NCI-H460 (cell line): ENCODE results near the gene RIMKLB. TPM values are rescaled to one million over a fixed set of nuclear protein-coding genes. Genes with fewer than 3 reads are reported as not detected.
"Not testable (repeated sequence)": the region's sequence is repeated elsewhere in the genome, so short reads cannot be mapped to it uniquely, and the experiment has no call there.

Experiments used
- DNase-seq: peaks from one replicate; pipeline ENCODE4 v3.0.0-alpha.2; 2016; ENCODE audit warnings: low read depth; ENCODE audit errors: extremely low read depth
- total RNA-seq: library from RNA; depleted of rRNA; stranded (reverse); fragments of >200 nt; shearing (Covaris generic); gene quantifications from 2 replicates; pipeline ENCODE4 v1.2.3, GENCODE V29; 2014

Gene RIMKLB
- total RNA-seq, 1 experiment from 2014 or later, result 15.1 TPM

DNA sequence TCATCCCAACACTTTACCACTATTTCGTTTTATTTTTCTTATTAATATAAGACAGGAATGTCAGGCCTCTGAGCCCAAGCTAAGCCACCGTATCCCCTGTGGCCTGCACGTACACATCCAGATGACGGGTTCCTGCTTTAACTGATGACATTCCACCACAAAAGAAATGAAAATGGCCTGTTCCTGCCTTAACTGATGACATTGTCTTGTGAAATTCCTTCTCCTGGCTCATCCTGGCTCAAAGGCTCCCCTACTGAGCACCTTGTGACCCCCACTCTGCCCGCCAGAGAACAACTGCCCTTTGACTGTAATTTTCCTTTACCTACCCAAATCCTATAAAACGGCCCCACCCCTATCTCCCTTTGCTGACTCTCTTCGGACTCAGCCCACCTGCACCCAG, 112.3 kb downstream of the RIMKLB start:
- DNase-seq, result not testable (repeated sequence)

DNA sequence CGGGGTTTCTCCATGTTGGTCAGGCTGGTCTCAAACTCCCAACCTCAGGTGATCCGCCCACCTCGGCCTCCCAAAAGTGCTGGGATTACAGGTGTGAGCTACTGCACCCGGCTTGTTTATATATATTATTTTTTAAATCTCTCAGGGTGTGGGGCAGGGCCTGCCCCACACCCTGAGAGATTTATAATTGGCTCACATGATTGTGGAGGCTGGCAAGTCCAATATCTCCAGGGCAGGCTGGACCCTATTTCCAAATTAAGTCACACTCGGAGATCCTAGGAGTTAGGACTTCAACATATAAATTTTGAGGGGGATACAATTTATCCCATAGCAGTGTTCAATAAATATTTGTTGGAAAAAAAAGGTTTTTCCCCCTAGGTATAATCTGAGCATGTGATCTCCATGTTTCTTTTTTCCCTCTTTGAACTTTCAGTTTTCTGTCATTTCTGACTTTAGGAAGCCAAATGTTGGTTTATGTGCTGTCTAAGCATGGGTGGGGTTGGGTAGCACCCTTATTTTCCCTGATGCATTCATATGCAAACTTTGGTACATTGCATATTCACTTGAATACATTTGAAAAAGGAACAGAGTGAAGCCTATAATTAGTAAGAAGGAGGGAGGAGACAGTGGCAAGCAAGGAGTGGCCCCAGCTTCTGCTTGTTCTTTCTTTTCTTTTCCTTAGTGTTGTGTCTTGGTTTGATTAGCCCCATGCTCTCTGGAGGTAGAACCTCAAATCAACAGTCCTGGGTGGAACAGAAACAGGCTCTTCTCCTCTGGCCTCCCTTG, 116.0 kb downstream of the RIMKLB start:
- no peak for DNase-seq

DNA sequence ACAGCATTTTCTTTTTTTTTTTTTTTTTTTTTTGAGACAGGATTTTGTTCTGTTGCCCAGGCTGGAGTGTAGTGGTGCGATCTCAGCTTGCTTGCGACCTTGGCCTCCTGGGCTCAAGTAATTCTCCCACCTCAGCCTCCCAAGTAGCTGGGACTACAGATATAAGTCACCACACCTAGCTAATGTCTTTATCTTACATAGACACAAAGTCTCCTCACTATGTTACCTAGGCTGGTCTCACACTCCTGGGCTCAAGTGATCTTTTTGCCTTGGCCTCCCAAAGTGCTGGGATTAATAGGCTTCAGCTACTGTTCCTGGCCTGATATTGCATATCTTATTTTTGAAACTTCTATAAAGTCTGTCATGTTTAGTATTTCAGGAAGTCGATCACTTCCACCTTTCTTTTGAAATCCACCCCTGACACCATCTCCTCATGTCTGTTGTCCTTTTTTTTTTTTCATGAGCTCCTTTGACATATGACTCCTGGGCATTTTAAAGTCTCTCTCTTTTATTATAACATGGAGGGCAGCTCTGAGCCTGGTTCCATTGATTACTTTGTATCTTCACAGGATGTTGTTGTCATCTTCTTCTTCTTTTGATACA, 118.8 kb downstream of the RIMKLB start:
- DNase-seq, result no peak

DNA sequence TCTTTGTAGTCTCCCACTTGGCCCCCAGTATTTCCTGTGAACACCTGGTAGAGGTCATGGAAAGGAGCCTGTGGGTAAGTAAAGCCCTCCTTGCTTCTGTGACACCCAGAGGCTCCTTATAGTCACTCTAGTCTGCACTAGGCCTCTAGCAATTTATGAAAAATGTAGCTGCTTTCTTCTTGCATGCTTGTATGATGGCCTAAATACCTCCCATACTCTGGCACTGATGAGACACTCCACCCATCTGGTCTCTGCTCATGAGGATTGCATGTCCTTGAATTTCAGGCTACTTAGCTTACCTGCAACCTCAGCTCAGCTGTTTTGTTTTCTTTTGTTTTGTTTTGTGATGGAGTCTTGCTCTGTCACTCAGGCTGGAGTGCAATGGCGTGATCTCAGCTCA, 120.1 kb downstream of the RIMKLB start:
- DNase-seq, result no peak

DNA sequence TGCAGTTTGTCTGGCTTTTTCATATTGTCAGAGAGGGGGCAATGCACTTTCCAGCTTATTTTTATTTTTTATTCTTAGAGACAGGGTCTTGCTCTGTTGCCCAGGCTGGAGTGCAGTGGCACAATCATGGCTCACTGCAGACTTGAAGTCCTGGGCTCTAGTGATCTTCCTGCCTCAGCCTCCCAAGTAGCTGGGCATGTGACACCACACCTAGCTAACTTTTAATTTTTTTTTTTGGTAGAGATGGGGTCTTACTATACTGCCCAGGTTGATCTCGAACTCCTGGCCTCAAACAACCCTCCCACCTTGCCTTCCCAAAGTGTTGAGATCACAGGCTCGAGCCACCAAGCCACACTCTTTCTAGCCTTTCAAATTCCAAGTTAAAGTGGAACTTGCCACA, 120.7 kb downstream of the RIMKLB start:
- DNase-seq, result no peak

DNA sequence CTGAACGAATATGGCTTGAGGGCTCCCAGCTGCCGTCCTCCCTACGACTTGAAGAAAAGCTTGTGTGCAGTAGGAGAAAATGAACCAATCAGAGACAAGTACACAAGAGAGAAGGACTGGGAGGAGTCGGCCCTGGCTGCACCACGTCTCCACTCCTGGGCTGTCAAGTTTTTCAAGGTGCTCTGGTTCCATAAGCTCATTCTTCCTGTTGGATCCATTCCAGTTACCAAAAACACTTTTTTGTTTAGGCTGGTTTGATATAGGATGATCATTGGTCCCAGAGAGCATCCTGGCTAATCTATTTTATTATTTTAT, 121.8 kb downstream of the RIMKLB start:
- DNase-seq, result no peak

DNA sequence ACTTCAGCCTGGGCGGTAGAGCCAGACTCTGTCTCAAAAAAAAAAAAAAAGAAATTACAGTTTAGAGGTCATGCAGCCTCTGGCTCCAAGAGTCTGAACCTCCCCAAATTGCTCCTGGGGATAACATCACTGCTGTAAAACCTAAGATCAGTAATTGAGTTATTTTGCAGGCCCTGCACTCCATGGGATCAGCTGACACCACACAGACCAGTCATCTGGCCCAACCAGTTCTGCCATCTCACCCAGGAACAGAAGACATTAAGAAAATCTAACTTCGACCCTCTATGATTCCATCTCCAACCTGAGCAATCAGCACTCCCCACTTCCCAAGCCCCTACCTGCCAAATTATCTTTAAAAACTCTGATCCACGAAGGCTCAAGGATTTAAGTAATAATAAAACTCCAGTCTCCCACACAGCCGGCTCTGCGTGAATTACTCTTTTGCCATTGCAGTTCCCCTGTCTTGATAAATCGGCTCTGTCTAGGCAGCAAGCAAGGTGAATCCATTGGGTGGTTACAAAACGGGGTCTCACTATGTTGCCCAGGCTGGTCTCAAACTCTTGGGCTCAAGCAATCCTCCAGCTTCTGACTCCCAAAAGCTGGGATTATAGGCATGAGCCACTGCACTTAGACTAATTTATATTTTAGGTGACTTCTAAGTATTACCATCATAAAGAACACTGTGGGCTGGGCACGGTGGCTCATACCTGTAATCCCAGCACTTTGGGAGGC, 123.1 kb downstream of the RIMKLB start:
- not testable (repeated sequence) for DNase-seq

DNA sequence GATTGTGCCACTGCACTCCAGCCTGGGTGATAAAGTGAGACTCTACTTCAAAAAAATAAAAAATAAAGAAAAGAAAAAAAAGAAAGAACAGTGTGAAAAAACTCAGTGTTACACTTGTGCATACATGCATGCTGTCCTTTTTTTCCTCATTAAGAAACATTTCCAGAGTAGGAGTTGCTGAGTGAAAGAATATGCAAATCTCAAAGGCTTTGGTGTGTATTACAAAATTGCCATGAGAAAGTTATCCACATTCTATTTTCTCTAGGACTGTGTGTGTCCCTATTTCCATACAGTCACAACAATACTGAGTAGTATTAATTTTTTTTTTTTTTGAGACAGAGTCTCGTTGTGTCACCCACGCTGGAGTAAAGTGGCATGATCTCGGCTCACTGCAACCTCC, 123.8 kb downstream of the RIMKLB start:
- DNase-seq, result no peak

DNA sequence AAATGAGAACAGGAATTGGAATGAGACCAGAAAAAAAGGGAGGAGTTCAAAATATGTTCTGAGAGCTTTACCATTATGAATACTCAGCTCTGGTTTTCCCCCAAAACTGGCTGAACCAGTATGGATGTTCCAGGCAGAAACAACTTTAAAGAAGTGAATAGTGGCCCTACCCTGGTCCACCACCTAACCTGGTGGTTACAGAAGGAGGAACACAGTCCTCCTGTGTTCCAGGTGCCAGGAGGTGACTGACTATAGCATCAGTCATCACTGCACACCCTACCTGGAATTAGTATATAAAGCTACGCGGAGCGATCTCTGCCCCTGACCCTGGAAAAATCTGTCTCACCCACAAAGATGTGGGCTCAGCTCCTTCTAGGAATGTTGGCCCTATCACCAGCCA, 124.5 kb downstream of the RIMKLB start, which contains the start of gene A2ML1:
Gene A2ML1, plus strand, starts transcription at position 324 of the 400 bp plus-strand sequence. Its CDS starts 31 bp downstream, at position 355.
- no peak for DNase-seq

DNA sequence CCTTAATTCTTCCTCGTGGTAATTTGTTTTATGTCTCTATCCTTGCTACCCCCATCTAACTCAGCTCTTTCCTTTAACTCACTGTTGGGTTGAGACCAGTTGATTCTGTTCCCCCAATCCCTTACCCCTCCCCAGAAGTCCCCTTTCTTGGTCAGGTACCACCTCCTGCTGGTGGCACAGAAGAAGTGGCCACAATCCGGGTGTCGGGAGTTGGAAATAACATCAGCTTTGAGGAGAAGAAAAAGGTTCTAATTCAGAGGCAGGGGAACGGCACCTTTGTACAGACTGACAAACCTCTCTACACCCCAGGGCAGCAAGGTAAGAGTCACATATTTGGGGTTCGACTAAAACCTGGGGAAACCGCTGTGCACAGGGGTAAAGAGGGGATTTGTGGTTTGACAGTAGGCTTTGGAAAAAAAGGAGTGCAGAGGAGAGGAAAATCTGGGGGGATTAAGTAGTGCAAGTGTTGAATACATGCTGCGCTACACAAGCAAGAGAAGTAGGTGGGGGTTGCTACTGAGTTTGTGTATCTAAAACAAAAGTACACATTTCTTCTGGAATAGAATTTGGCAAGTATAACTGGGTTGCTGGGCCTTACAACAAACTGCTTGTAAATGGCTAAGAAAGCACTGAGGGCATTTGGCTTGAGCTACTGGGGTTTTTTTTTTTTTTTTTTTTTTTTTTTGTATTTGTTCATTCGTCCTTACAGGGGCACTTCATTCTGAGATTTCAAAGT, 125.9 kb downstream of the RIMKLB start:
- DNase-seq, result no peak

DNA sequence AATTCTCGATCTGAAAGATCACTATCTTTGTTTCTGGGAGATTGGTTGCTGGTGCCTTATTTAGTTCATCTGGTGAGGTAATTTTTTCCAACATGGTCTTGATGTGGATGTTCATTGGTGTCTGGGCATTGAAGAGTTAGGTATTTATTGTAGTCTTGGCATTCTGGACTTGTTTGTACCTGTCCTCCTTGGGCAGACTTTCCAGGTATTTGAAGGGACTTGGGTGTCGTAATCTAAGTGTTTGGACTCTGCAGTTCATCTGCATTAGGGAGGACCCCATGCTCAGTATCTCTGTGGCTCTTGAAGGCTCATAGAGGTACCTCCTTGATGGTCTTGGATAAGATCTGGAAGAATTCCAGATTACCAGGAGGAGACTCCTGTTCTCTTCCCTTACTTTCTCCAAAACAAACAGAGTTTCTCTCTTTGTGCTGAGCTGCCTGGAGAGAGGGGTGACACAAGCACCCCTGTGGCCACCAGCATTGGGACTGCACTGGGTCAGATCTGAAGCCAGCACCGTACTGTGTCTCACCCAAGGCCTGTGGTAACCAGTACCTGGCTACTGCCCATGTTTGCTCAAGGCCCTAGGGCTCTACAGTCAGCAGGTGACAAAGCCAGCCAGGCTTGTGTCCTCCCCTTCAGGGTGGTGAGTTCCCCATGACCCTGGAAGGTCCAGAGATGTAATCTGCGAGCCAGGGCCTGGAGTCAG, 129.9 kb downstream of the RIMKLB start:
- no peak for DNase-seq

DNA sequence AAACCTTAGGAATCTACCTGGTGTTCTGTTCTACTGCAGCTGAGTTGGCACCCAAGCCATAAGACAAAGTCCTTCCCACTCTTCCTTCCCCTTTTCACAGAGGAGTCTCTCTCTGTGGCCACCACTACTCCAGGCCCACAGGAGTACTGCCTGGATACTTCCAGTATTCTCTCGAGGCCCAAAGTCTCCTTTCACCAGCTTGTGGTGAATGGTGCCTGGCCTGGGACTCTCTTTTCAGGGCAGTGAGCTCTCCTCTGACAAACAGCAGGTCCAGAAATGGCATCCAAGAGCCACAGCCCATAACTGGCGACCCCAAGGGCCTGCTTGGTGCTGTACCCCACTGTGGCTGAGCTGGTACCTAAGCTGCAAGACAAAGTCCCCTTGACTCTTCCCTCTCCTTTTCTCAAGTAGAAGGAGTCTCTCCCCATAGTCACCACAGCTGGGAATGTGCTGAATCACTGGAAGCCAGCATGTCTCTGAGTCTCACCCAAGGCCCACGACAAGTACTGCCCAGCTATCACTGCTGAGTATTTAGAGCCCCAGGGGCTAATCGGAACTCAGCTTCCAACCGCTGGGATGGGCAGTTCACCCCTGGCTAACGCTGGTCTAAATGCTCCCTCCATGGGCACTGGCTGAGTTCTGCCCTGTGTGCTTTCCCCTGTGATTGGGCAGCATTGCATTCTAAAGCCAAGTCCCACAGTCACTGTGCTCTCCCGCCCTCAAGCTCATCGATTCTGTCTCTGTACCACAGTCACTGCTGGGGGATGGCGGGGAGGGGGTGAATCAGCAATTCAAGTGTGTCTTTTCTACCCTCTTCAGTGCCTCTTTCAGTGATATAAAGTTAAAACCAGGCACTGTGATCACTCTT, 130.7 kb downstream of the RIMKLB start:
- DNase-seq, result no peak

DNA sequence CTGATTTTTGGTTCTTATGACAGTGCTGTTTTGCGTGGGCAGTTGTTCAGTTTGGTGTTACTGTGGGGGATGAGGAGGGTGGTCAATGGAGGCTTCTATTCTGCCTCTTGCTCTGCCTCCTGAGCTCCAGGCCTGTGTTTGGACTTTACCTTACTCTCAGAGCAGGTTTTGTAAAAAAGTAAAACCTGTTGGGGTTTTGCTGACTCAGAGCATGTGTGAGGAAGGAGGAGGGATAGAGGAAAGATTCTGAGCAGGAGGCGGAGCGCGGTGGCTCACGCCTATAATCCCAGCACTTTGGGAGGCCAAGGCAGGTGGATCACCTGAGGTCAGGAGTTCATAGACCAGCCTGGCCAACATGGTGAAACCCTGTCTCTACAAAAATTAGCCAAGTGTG, 131.3 kb downstream of the RIMKLB start:
- DNase-seq, result no peak

DNA sequence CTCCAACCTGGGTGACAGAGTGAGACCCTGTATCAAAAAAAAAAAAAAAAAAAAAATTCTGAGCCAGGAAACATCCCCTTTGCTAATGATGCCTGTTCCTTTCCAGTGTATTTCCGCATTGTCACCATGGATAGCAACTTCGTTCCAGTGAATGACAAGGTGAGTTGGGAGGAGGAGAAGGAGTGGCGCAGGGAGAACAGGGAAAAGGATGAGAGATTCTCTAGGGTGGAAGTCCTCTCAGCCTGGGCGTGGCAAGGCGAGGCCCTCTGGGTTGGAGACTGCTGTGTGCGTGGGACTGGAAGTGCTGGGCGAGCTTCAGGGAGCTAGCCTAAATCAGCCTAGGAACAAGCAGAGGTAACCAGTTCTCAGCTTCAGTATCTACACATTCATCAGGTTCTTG, 131.8 kb downstream of the RIMKLB start:
- DNase-seq, result no peak

DNA sequence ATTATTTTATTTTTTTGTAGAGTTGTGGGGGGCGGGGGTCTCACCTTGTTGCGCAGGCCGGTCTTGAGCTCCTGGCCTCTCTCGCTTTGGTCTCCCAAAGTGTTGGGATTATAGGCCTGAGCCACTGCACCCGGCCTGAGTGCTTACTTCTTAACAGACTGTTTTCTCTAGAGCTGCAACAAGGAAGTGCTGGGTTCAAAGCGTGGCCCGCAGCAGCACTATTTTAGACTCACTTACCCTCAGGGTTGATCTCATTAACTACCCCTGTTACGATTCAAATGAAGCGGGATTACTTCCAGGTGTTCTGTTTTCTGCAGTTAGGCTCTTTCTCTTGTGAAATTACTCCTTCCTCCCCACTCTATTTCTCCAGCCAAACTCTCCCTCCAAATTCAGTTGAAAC, 133.3 kb downstream of the RIMKLB start:
- no peak for DNase-seq

DNA sequence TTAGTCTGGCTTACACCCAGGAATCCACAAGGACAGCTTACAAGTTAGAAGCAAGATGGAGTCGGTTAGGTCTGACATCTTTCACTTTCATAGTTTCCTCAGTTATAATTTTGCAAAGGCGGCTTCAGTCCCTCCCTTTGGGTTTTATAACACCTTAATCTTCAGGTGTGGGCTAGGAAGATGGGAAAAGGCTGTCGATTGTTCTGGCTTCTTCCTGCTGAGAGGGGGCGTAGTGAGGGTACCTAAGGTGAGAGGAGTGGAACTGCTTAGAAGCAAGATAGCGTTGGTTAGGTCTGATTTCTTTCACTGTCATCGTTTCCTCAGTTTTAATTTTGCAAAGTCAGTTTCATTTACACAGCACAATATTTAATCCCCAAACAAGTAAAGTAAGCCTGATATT, 134.7 kb downstream of the RIMKLB start:
- DNase-seq, result no peak
